HTR-8/SVneo (cell line): ENCODE data around the gene SHB.
"Not testable (repeated sequence)": the region's sequence is repeated elsewhere in the genome, so short reads cannot be mapped to it uniquely, and the experiment has no call there.

Experiments used
- DNase-seq: peaks from one replicate; pipeline ENCODE4 v3.0.0; 2011; ENCODE audit warnings: low spot score, mixed read lengths; ENCODE audit not compliant: insufficient read length
- FAIRE-seq: peaks from 2 replicates; lab custom pipeline; 2011; peaks lifted over from hg19 to GRCh38; lab: Jason Lieb, UNC

The SHB gene

GRCh38 chr9:37891042-37891441 lies 178.0 kb downstream of the SHB start:
- not testable (repeated sequence) for FAIRE-seq, DNase-seq

DNA sequence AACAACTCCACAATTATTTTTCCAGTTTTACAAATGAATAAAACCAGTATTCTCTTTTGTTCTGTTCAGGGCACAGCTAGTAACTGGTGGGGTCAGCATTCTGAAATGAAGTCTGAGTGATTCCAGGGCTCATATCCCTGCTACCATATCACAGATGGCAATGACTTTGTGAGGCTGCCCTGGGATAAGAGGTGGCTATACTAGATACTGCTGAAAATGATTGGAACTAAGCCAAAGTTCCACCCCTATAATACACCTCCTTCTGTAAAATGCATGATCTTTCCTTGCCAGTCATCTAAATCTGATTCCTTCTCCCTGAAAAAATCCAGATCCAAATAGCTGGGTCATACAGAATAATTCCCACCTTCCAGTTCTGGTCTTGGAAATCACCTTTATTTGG lies 179.5 kb downstream of the SHB start:
- FAIRE-seq = no peak
- no peak for DNase-seq

- FAIRE-seq, DNase-seq: not testable (repeated sequence)
These were observed 180.9 kb downstream of the SHB start for GRCh38 chr9:37887977-37888583.

GRCh38 chr9:37880916-37881479 lies 188.0 kb downstream of the SHB start:
- DNase-seq (no peak), FAIRE-seq (no peak)

- FAIRE-seq = no peak
- DNase-seq = no peak
These were observed 192.7 kb downstream of the SHB start for GRCh38 chr9:37876376-37876775.

- no peak for DNase-seq
- FAIRE-seq = no peak
These were observed 195.1 kb downstream of the SHB start for GRCh38 chr9:37873955-37874354.

- FAIRE-seq = no peak
- DNase-seq = no peak
These were observed 198.2 kb downstream of the SHB start for GRCh38 chr9:37870799-37871176.

- FAIRE-seq (no peak), DNase-seq (no peak)
These were observed 198.8 kb downstream of the SHB start for GRCh38 chr9:37870081-37870798.
